ENCODE results near the gene AGGF1. TPM values are rescaled to one million over a fixed set of nuclear protein-coding genes. Genes with fewer than 3 reads are reported as not detected.

AGGF1 gene
- total RNA-seq, 6 experiments from 2014 or later: 19.7 to 23.0 (median 20.5) TPM

DNA sequence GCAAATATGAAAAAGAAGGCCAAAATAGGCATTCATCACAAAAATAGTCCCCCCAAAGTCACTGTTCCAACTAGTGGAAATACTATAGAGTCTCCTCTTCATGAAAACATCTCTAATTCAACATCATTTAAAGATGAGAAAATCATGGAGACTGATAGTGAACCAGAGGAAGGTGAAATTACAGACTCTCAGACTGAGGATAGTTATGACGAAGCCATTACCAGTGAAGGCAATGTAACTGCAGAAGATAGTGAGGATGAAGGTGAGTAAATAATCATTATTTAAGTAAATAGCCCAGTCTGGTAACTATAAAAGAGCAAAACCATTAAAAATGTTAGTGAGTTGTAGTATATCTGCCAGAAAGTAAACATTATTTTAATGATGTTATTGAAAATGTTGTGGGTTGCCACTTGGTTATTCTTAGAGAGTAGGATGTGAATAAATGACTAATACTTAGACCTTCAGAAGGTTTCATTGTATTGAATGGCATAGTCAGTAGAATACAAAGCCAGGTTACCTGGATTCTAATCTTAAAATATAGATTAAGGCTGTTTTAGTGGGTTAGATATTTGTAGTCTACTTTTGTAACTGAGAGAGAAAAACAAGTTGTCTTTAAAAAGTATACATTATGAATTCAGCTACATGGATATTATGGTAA lies 16.3 kb downstream of the AGGF1 start:
- H3K9me3 Mint-ChIP-seq: no peaks in the 10 kb centered on the region
- no peak overlapping the region for H3K27ac Mint-ChIP-seq
- no peaks in the 10 kb centered on the region for H3K27me3 Mint-ChIP-seq (ENCODE audit: insufficient read depth)
- no peak for DNase-seq
- H3K4me3 Mint-ChIP-seq: no peak overlapping the region
- peaks cover 11% of the 10 kb centered on the region for H3K4me1 Mint-ChIP-seq (ENCODE audit: low read depth)
- TF ChIP-seq, protein P1, sequence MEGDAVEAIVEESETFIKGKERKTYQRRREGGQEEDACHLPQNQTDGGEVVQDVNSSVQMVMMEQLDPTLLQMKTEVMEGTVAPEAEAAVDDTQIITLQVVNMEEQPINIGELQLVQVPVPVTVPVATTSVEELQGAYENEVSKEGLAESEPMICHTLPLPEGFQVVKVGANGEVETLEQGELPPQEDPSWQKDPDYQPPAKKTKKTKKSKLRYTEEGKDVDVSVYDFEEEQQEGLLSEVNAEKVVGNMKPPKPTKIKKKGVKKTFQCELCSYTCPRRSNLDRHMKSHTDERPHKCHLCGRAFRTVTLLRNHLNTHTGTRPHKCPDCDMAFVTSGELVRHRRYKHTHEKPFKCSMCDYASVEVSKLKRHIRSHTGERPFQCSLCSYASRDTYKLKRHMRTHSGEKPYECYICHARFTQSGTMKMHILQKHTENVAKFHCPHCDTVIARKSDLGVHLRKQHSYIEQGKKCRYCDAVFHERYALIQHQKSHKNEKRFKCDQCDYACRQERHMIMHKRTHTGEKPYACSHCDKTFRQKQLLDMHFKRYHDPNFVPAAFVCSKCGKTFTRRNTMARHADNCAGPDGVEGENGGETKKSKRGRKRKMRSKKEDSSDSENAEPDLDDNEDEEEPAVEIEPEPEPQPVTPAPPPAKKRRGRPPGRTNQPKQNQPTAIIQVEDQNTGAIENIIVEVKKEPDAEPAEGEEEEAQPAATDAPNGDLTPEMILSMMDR (IDR thresholded peaks at IDR 0.05): no peak
- peaks cover 27% of the 10 kb centered on the region for H3K36me3 Mint-ChIP-seq (ENCODE audit: low read depth)

DNA sequence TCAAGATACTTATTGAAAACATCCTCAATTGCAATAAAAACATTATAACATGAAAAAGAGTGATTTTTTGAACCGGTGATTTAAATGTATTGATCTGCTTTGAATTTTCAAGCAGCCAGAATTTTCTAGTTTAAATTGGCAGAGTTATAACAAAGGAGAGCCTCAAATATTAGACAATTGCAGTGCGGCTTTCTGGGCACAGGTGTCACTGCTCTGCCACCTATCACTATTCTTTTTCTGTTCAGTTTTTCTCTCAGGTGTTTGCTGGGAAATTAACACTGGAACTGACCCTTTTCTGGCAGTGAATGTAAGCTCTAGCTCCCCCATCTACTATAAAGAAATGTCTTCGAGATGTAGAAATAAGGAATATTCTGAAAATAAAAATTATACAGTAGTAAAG lies 33.8 kb downstream of the AGGF1 start:
- H3K36me3 Mint-ChIP-seq (ENCODE audit: low read depth): peaks cover 15% of the 10 kb centered on the region
- TF ChIP-seq, protein P1 (IDR thresholded peaks at IDR 0.05): 0 out of 2 replicates have a peak, but pooled peaks have one; percentile 13
- H3K9me3 Mint-ChIP-seq: no peaks in the 10 kb centered on the region
- H3K27ac Mint-ChIP-seq: no peak overlapping the region
- H3K4me3 Mint-ChIP-seq: no peak overlapping the region
- H3K27me3 Mint-ChIP-seq (ENCODE audit: insufficient read depth): no peaks in the 10 kb centered on the region; the same call in 1 of the 2 replicates
- H3K4me1 Mint-ChIP-seq (ENCODE audit: low read depth): peaks cover 7% of the 10 kb centered on the region
- no peak for DNase-seq

DNA sequence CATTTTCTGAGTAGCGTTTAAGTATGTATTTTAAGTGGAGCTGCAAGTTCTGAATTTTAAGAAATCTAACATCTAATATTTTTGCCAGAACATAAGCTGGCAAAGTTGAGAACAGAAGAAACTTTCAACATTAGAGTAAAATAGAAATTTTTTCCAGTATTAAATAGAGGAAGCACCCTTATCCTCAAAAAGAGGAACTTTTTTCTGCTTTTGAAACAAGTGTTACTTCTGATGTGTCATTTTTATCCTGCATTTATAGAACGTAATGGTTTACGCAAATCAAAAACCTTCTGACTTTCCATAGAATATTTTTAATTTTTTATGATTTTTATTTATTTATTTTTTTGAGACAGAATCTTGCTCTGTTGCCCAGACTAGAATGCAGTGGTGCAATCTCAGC lies 35.1 kb downstream of the AGGF1 start:
- TF ChIP-seq, protein P1 (IDR thresholded peaks at IDR 0.05): no peak
- peaks cover 19% of the 10 kb centered on the region for H3K36me3 Mint-ChIP-seq (ENCODE audit: low read depth)
- H3K4me1 Mint-ChIP-seq (ENCODE audit: low read depth): peaks cover 7% of the 10 kb centered on the region
- no peak overlapping the region for H3K4me3 Mint-ChIP-seq
- H3K27me3 Mint-ChIP-seq (ENCODE audit: insufficient read depth): no peaks in the 10 kb centered on the region; the same call in 1 of the 2 replicates
- no peaks in the 10 kb centered on the region for H3K9me3 Mint-ChIP-seq
- DNase-seq: no peak
- H3K27ac Mint-ChIP-seq: no peak overlapping the region

DNA sequence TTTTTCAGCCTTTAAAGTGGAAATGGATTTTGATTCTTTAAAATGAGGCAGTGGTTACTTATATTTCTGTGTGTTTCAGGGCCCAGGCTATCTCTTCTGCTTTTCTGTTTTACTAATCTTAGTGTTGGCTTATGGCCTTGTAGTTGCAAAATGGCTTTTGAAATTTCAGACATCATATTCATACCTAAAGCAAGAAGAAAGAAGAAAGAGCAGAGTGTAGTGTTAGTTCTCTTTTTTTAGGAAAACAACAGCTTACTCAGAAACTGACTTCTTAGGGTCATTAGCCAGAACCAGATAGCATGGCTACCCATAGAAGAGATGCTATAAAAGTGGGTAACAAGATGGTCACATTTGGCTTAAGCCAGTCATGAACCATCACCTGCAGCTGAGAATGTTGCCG lies 36.0 kb downstream of the AGGF1 start:
- peaks cover 19% of the 10 kb centered on the region for H3K36me3 Mint-ChIP-seq (ENCODE audit: low read depth)
- H3K27ac Mint-ChIP-seq: no peak overlapping the region
- TF ChIP-seq, protein P1 (IDR thresholded peaks at IDR 0.05): no peak
- no peaks in the 10 kb centered on the region; the same call in 1 of the 2 replicates for H3K27me3 Mint-ChIP-seq (ENCODE audit: insufficient read depth)
- peaks cover 7% of the 10 kb centered on the region for H3K4me1 Mint-ChIP-seq (ENCODE audit: low read depth)
- H3K9me3 Mint-ChIP-seq: no peaks in the 10 kb centered on the region
- DNase-seq: no peak
- H3K4me3 Mint-ChIP-seq: no peak overlapping the region

DNA sequence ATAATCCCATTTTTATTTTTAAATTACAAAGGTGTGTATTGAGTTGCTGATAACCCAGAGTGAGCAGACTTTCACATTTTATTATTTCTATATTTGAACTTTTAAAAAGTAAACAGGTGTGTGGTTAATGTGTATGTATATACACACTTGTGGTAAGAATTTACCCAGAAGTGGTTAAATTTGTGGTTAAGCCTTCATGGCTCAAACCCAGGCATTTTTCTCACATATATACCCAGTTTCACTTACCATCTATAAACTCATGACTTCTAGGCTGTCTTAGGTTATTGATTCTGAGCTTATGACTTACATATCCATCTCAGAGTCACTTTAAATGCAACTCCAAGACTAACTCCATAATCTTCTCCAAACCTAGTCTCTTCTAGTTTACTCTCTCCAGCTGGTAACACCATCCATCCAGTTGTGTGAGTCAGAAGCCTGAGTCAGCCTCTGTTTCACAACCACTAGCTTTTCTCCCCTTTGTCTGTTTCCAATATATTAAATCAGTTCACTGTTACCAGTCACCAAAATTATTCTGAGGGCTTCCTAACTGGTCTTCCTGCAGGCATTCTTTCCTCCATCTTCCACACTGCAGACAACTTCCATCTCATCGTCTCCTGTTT lies 36.7 kb downstream of the AGGF1 start:
- Mint-ChIP-seq H3K9me3 (no peaks in the 10 kb centered on the region), H3K36me3 (ENCODE audit: low read depth) (peaks cover 19% of the 10 kb centered on the region), H3K27me3 (ENCODE audit: insufficient read depth) (no peaks in the 10 kb centered on the region; the same call in 1 of the 2 replicates), H3K4me1 (ENCODE audit: low read depth) (peaks cover 7% of the 10 kb centered on the region), H3K4me3 (no peak overlapping the region), H3K27ac (no peak overlapping the region)
- peak; percentile 34 for DNase-seq
- TF ChIP-seq, protein P1 (IDR thresholded peaks at IDR 0.05): no peak
